ENCODE results near the gene GPR34.
"Not testable (repeated sequence)": the region's sequence is repeated elsewhere in the genome, so short reads cannot be mapped to it uniquely, and the experiment has no call there.

DNA sequence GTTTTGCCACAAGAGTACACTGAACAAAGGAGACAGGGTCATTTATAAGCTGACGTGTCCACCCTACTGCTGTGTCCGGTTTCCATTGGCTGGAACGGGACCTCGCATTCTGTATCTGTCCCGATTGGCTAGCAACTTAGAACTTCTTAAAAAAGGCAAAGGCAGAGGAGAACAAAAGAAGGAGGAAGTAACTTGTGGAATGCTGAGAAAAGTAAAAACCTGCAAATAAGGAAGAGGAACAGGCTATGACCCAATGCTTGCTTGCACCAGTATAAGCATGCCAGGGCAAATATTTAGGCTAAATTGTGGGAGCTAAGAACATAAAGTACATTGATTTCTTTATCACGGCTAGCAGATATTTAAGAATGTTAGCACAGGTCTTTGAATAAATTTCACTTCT, 30.8 kb downstream of the GPR34 start:
- TF ChIP-seq, protein P1, sequence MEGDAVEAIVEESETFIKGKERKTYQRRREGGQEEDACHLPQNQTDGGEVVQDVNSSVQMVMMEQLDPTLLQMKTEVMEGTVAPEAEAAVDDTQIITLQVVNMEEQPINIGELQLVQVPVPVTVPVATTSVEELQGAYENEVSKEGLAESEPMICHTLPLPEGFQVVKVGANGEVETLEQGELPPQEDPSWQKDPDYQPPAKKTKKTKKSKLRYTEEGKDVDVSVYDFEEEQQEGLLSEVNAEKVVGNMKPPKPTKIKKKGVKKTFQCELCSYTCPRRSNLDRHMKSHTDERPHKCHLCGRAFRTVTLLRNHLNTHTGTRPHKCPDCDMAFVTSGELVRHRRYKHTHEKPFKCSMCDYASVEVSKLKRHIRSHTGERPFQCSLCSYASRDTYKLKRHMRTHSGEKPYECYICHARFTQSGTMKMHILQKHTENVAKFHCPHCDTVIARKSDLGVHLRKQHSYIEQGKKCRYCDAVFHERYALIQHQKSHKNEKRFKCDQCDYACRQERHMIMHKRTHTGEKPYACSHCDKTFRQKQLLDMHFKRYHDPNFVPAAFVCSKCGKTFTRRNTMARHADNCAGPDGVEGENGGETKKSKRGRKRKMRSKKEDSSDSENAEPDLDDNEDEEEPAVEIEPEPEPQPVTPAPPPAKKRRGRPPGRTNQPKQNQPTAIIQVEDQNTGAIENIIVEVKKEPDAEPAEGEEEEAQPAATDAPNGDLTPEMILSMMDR (IDR thresholded peaks at IDR 0.05) = not testable (repeated sequence)
- TF ChIP-seq POLR2A (IDR thresholded peaks at IDR 0.05) = not testable (repeated sequence)
